Stimulated activated CD4-positive, alpha-beta T cell treated with anti-CD3 and anti-CD28 coated beads, Interleukin-1b, Interleukin-23, amount 100 ng/mL, for 24 hours (primary cell): Measurements from ENCODE around the gene ARHGAP22.

Source experiments
- DNase-seq, 4 experiments: peaks; one replicate each; pipeline ENCODE4 v3.0.0-alpha.2; 2020; ENCODE audit warnings: low read depth in 4 of 4, low spot score in 1 of 4

The ARHGAP22 gene

GRCh38 chr10:48480397-48481374, 124.2 kb downstream of the ARHGAP22 start:
- DNase-seq = no peak

GRCh38 chr10:48478980-48479811, 125.7 kb downstream of the ARHGAP22 start:
- no peak for DNase-seq

GRCh38 chr10:48478469-48478868, 126.4 kb downstream of the ARHGAP22 start:
- DNase-seq = no peak

DNA sequence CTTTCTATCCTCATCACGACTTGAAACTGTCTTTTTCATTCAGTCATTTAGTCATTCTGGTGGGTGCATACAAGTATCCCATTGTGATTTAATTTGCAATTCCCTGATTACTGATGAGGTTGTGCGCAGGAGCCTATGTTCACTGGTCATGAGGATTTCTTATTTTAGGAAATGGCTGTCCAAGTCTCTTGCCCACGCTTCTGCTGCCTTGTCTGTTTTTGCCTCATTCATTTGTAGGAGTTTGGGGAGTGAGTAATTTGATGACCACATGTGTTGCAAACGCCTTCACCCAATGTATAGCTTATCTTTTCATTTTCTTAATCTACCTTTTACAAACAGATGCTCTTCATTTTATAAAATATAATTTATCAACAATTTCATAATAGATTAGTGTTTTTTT, 127.3 kb downstream of the ARHGAP22 start:
- no peak for DNase-seq

DNA sequence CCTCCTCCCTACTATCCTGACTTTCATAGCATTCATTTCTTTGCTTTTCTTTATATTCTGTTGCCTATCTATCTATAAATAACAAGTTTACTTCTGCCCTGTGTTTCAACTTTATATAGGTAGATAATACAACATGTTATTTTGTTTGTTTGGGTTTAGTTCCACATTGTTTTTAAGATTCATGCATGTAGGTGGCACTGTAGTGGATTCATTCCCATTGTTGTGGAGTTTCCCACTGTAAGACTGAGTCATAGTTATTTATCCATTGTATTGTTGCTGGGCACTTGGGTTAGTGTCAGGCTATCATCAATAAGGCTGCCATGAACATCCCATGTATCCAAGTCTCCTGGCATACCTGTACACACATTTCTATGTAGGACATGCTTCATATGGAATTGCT, 127.7 kb downstream of the ARHGAP22 start:
- no peak for DNase-seq

GRCh38 chr10:48476279-48476982, 128.4 kb downstream of the ARHGAP22 start:
- DNase-seq = no peak

DNA sequence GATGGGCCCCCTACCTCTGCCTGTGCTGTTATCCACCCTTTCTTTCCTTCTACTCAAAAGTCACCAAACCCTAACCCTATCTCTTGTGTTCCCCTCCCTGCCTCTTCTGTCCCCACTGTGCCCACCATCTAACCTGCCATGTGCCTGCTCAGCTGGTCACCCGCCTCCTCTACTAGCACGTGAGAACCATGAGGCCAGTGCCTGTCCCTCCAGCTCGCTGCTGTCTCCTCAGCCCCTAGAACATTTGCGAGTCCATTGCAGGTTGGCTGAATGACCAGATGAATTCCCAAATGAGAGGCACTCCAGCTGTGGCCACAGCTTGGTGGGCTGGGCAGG, 129.0 kb downstream of the ARHGAP22 start:
- DNase-seq = no peak

- no peak for DNase-seq
Observed at GRCh38 chr10:48474765-48475365, 130.0 kb downstream of the ARHGAP22 start.

DNA sequence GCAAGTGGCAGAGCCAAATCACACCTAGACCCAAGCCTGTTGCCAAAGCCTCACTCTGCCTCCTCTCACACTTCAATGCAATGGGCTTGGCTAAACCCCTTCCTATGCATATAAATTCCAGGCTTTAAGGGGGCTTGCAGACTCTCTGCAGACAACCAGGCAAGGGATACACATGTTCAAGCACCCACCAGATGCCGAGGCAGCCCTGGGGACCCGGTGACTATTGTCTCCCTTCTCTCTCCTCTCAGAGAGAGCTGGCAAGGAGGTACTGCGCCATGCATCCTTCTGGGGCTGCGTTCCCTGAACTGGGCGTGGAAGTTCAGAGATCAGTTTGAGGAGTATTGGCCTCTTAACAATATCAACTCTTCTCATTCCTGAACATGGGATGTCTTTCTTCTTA, 131.2 kb downstream of the ARHGAP22 start:
- no peak for DNase-seq

DNA sequence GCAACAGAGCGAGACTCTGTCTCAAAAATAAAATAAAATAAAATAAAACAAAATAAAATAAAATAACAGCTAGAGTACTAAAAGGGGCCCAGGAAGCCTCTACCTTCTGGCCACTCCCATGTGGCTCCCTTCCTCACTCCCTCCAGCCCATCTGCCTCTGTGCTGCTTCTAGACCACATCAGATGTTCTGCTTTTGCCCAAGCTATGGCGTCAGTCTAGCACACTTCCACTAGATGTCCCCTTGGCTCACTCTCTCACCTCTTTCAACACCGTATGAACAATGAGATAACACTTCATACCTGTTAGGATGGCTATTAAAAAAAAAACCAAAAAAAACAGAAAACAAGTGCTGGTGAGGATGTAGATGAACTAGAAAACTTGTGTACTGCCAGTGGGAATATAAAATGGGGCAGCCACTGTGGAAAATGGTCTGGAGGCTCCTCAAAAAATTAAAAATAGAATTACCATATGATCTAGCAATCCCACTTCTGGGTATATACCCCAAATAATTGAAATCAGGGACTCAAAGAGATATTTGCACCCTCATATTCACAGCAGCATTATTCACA, 132.3 kb downstream of the ARHGAP22 start:
- DNase-seq = no peak

GRCh38 chr10:48470893-48471805, 133.7 kb downstream of the ARHGAP22 start:
- DNase-seq = no peak

GRCh38 chr10:48470115-48470892, 134.6 kb downstream of the ARHGAP22 start:
- DNase-seq = no peak

- no peak for DNase-seq
Observed at GRCh38 chr10:48469516-48470020, 135.3 kb downstream of the ARHGAP22 start.

GRCh38 chr10:48468866-48469511, 135.9 kb downstream of the ARHGAP22 start:
- no peak for DNase-seq

DNA sequence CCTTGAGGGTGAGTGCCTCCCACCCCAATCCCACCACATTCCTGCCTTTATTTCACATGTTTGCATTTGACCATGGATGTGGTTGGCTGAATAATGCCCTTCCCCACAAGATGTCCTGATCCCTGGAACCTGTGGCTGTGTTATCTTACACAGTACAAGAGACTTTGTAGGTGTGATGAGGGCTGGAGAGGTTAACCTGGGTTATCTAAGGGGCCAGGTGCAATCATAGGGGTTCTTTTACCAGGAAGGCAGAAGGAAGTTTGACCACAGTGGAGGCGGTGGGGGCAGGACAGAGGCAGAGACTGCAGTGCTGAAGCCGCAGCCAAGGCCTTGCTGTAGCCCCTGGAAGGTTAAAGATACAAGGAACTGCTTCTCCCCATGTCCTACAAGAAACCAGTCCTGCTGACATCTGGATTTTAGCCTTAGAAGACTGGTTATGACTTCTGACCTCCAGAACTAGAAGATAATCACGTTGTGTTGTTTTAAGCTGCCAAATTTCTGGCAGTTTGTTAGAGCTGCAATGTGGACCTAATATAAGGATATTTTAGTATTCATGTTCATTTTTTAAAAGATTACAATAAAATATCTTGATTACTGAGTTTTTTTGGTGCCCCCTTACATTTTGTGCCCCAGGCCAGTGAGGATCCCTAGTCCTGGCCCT, 136.6 kb downstream of the ARHGAP22 start:
- no peak for DNase-seq

- DNase-seq = no peak
Observed at GRCh38 chr10:48467669-48468068, 137.2 kb downstream of the ARHGAP22 start.

DNA sequence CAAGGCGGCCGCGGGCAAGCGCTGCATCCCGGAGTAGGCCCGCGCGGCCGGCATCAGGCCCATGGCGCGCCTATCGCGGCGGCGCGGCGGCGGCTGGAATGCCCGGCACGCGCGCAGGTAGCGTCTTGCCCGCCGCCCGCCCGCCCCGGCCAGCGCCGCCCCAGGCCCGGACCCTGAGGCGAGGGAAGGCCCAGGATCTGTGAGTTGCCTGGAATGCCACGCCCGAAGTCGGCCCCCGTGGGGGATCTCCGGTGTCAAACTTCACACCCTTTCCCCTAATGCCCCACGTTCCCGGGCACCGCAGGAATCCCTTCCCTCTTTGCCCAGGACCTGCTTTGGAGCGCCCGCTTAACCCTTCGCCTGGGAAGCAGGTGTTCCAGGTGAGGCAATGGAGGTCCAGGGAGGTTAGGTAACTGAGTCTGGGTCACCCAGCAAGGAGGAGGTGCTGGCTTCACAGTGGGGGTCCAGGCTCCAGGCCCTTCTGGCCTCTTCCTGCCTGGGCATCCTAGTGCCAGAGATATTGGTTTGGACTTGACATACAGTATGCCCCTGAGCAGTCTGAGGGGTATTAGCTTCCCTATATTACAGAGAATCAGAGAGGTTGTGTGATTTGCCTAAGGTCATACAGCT, 138.1 kb downstream of the ARHGAP22 start:
- DNase-seq = no peak
